Neural progenitor cell (in vitro differentiated cells): ENCODE measurements around the gene INKA2. TPM values are rescaled to one million over a fixed set of nuclear protein-coding genes. Genes with fewer than 3 reads are reported as not detected.

ENCODE experiments used
- DNase-seq: peaks from one replicate; pipeline ENCODE4 v3.0.0-alpha.2; 2016; ENCODE audit warnings: low spot score
- H2AFZ ChIP-seq: fragments of 200-600 bp; sonication (generic); replicated peaks from 2 replicates; pipeline ENCODE4 v1.6.1; 2016; ENCODE audit warnings: antibody characterized with exemption
- H3F3A ChIP-seq: fragments of 200-600 bp; sonication (generic); 2 replicates; pipeline ENCODE4 v1.6.1; 2016; ENCODE audit warnings: antibody characterized with exemption, low read depth
- H3K27ac ChIP-seq: fragments of 200-600 bp; sonication (generic); 2 replicates; pipeline ENCODE4 v1.5.1; 2016; ENCODE audit warnings: mild to moderate bottlenecking
- H3K27me3 ChIP-seq: fragments of 200-600 bp; sonication (generic); 2 replicates; pipeline ENCODE4 v1.6.1; 2016; ENCODE audit warnings: mild to moderate bottlenecking, moderate library complexity
- H3K36me3 ChIP-seq: fragments of 200-600 bp; sonication (generic); 2 replicates; pipeline ENCODE4 v1.5.1; 2016
- H3K4me1 ChIP-seq: fragments of 200-600 bp; sonication (generic); 2 replicates; pipeline ENCODE4 v1.6.1; 2016; ENCODE audit warnings: mixed run types
- H3K4me2 ChIP-seq: fragments of 200-600 bp; sonication (generic); 2 replicates; pipeline ENCODE4 v1.6.1; 2016
- H3K4me3 ChIP-seq: fragments of 200-600 bp; sonication (generic); 2 replicates; pipeline ENCODE4 v1.5.1; 2016
- H3K79me2 ChIP-seq: fragments of 200-600 bp; sonication (generic); 2 replicates; pipeline ENCODE4 v1.6.1; 2016; ENCODE audit warnings: low read depth
- H3K9ac ChIP-seq: fragments of 200-600 bp; sonication (generic); 2 replicates; pipeline ENCODE4 v1.6.1; 2016
- H3K9me3 ChIP-seq: fragments of 200-600 bp; sonication (generic); 2 replicates; pipeline ENCODE4 v1.5.1; 2016; ENCODE audit warnings: low read depth
- H4K20me1 ChIP-seq: fragments of 200-600 bp; sonication (generic); 2 replicates; pipeline ENCODE4 v1.6.1; 2016; ENCODE audit warnings: low read depth
- H3K27ac Mint-ChIP-seq: 3 replicates; pipeline ENCODE4 v1.8.0; 2021; ENCODE audit warnings: mixed read lengths
- H3K27me3 Mint-ChIP-seq: 2 replicates; pipeline ENCODE4 v1.8.0; 2022; ENCODE audit warnings: low read depth, mild to moderate bottlenecking, inconsistent platforms, moderate library complexity, mixed read lengths; ENCODE audit not compliant: insufficient read depth
- H3K36me3 Mint-ChIP-seq: 3 replicates; pipeline ENCODE4 v1.8.0; 2021; ENCODE audit warnings: mixed read lengths
- H3K4me1 Mint-ChIP-seq: 3 replicates; pipeline ENCODE4 v1.8.0; 2021; ENCODE audit warnings: mixed read lengths
- H3K4me3 Mint-ChIP-seq: 3 replicates; pipeline ENCODE4 v1.8.0; 2021; ENCODE audit warnings: mild to moderate bottlenecking, moderate library complexity, mixed read lengths
- H3K9me3 Mint-ChIP-seq: 3 replicates; pipeline ENCODE4 v1.8.0; 2020; ENCODE audit warnings: mixed read lengths
- CTCF ChIP-seq: fragments of 200-600 bp; sonication (generic); IDR thresholded peaks from 2 replicates; pipeline ENCODE4 v1.5.1; 2017; ENCODE audit warnings: antibody characterized with exemption, mild to moderate bottlenecking
- EZH2 ChIP-seq: fragments of 200-600 bp; sonication (generic); IDR thresholded peaks from 2 replicates; pipeline ENCODE4 v1.6.1; 2017; ENCODE audit warnings: antibody characterized with exemption, mild to moderate bottlenecking, moderate library complexity
- EZH2phosphoT487 ChIP-seq: fragments of 200-600 bp; sonication (generic); IDR thresholded peaks from 2 replicates; pipeline ENCODE4 v1.6.1; 2017; ENCODE audit warnings: antibody characterized with exemption
- total RNA-seq: library from RNA; depleted of rRNA; stranded (reverse); fragments of >200 nt; gene quantifications from 2 replicates; pipeline ENCODE4 v1.2.3, GENCODE V29; 2015; ENCODE audit warnings: low replicate concordance

Gene INKA2
- total RNA-seq, 1 donor from 2014 or later: not detected

GRCh38 chr1:111735321-111735720 is 3.9 kb downstream of the INKA2 start:
- TF ChIP-seq EZH2: no peak
- TF ChIP-seq EZH2phosphoT487: no peak
- TF ChIP-seq CTCF: no peak
- Histone ChIP-seq H4K20me1 (peaks cover 32% of the 10 kb centered on the region), H3K4me3 (no peak overlapping the region), H3F3A (peaks cover 58% of the 10 kb centered on the region), H3K9me3 (no peaks in the 10 kb centered on the region), H3K9ac (no peak overlapping the region), H3K4me1 (peaks cover 46% of the 10 kb centered on the region), H3K27ac (no peak overlapping the region), H3K36me3 (no peaks in the 10 kb centered on the region), H2AFZ (no peak overlapping the region), H3K4me2 (peak overlapping the region; percentile 93), H3K27me3 (peaks cover 10% of the 10 kb centered on the region), H3K79me2 (peaks cover 36% of the 10 kb centered on the region)
- H3K36me3 Mint-ChIP-seq: no peaks in the 10 kb centered on the region
- H3K4me1 Mint-ChIP-seq: peaks cover 18% of the 10 kb centered on the region
- H3K27ac Mint-ChIP-seq: no peak overlapping the region
- H3K4me3 Mint-ChIP-seq: no peak overlapping the region
- no peaks in the 10 kb centered on the region for H3K9me3 Mint-ChIP-seq
- no peak for DNase-seq
- peaks cover 17% of the 10 kb centered on the region for H3K27me3 Mint-ChIP-seq

- Histone ChIP-seq H3K9ac (no peak overlapping the region), H3K9me3 (no peaks in the 10 kb centered on the region), H3F3A (peaks cover 56% of the 10 kb centered on the region), H2AFZ (no peak overlapping the region), H4K20me1 (peaks cover 36% of the 10 kb centered on the region), H3K27me3 (peaks cover 10% of the 10 kb centered on the region), H3K36me3 (no peaks in the 10 kb centered on the region), H3K4me2 (no peak overlapping the region), H3K4me1 (peaks cover 50% of the 10 kb centered on the region), H3K4me3 (no peak overlapping the region), H3K27ac (no peak overlapping the region), H3K79me2 (peaks cover 36% of the 10 kb centered on the region)
- no peaks in the 10 kb centered on the region for H3K9me3 Mint-ChIP-seq
- peaks cover 17% of the 10 kb centered on the region for H3K27me3 Mint-ChIP-seq
- TF ChIP-seq EZH2phosphoT487 (no peak), CTCF (no peak), EZH2 (no peak)
- H3K36me3 Mint-ChIP-seq: no peaks in the 10 kb centered on the region
- no peak overlapping the region for H3K4me3 Mint-ChIP-seq
- no peak for DNase-seq
- H3K4me1 Mint-ChIP-seq: peaks cover 20% of the 10 kb centered on the region
- H3K27ac Mint-ChIP-seq: no peak overlapping the region
These were observed 4.3 kb downstream of the INKA2 start for GRCh38 chr1:111734856-111735255.

- peaks cover 55% of the 10 kb centered on the region for H3K4me1 ChIP-seq
- H4K20me1 ChIP-seq: peaks cover 40% of the 10 kb centered on the region
- H2AFZ ChIP-seq: no peak overlapping the region
- no peak overlapping the region for H3K27ac ChIP-seq
- no peaks in the 10 kb centered on the region for H3K36me3 Mint-ChIP-seq
- no peak overlapping the region for H3K9ac ChIP-seq
- no peaks in the 10 kb centered on the region for H3K36me3 ChIP-seq
- no peaks in the 10 kb centered on the region for H3K9me3 ChIP-seq
- H3K27ac Mint-ChIP-seq: no peak overlapping the region
- peaks cover 36% of the 10 kb centered on the region for H3K79me2 ChIP-seq
- peaks cover 21% of the 10 kb centered on the region for H3K4me1 Mint-ChIP-seq
- peaks cover 17% of the 10 kb centered on the region for H3K27me3 Mint-ChIP-seq
- no peak overlapping the region for H3K4me3 Mint-ChIP-seq
- H3F3A ChIP-seq: peaks cover 52% of the 10 kb centered on the region
- no peak overlapping the region for H3K4me3 ChIP-seq
- no peaks in the 10 kb centered on the region for H3K9me3 Mint-ChIP-seq
- no peak overlapping the region for H3K4me2 ChIP-seq
- no peak for DNase-seq
- peaks cover 10% of the 10 kb centered on the region for H3K27me3 ChIP-seq
- TF ChIP-seq EZH2phosphoT487: no peak
- no peak for TF ChIP-seq CTCF
- TF ChIP-seq EZH2: no peak
These were observed 4.8 kb downstream of the INKA2 start for GRCh38 chr1:111734426-111734825.
